GM12801 (cell line): ENCODE data around the gene GTPBP2.

Source experiments
- CTCF ChIP-seq: IDR thresholded peaks from one replicate; pipeline ENCODE4 v1.5.1; 2011; ENCODE audit warnings: control low read depth; ENCODE audit not compliant: insufficient read length; ENCODE audit errors: extremely low read depth

The GTPBP2 gene

DNA sequence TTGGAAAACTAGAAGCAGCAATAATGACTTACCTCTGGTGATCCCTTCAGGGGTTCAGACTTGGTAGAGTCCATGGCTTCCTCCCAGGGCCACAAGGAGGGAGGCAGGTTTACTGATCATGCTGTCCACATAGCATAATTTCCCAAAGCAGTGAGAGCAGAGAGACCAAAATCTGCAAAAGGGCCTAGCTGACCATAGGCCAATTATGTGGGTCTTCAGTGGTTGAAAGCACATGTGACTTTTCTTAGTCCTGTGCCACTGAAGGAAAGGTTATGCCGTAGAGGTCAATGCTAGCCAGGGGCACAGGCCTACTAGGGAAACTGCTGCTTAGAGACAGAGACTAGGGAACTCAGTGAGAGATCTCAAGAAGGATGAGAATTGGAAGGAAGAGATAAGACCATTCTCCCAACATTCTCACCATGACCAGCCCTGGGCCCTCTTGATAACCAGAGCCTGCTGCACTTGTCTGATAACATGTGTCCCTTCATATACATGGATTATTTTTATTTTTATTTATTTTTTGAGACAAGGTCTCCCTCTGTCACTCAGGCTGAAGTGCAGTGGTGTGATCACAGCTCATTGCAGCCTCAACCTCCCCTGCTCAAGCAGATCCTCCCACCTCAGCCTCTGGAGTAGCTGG is 2.0 kb upstream of the GTPBP2 start:
- TF ChIP-seq CTCF = no peak

GRCh38 chr6:43629505-43630300 is 639 bp upstream of the GTPBP2 start:
- no peak for TF ChIP-seq CTCF

DNA sequence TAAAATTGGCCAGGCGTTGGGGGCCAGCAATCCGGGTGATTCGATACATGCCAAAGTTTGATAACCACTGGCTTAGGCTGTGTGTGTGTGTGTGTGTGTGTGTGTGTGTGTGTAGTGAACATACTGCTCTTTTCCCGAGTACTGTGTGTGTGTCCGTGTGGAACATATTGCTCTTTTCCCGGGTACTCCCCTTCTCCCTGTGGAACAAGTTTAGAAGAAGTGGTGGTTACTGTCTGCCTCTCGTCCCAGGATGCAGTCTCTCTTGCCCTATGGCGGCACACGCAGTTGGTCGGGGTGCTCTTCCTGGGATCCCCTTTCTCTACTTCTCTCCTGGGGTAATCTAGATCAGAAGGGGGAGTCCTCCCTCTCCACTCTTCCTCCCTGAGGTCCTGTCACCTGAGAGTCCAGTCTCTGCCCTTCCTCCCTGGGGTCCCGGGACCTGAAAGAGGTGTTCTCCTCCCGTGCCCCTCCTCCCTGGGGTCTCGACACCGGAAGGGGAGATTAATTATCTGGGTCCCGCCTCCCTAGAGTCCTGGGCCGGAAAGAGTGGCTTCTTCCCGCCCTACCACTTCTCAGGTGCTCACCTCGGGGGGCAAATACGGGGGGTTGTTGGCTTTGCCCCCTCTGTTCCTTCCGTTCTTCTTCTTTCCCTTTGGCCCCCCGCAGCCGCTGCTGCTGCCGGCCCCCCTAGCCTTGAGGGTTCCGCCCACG is 516 bp downstream of the GTPBP2 start:
- TF ChIP-seq CTCF = no peak

DNA sequence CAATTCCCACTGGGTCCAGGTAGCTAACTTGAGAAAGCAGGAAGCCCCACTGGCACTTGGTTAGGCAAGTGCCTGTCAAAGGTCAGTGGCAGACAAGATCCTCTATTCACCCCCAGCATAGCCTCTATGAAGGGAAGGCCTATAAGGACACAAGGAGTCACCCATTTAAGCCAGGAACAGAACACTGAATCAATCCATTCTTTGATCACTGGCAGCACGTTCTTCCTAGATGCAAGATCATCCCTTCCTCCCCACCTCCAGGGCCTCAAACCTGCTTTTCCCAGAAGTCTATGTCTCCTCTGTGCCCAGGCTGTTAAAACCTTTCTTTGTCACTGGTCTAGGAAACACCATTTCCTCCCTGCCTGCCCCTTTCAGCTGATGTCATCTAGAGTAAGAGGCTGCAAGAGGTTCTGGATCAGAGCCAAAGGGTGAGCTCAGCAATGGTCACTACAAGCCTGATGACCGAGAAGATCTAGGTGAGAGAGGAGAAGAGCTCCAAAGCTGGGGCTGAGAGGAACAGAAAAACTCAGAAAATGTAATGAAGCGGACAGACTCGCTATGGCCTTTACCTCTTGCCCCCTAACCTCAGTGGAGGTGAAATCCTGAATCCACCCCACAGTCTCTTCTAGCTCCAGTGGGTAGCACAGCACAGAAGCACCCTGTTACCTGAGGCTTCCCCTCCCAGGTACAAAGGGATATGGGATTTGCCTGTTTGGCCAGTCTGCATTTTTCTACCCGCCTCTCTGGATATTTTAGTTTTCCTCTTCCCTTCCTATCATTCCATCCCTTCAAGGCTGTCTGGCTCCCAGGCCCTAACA is 1.8 kb downstream of the GTPBP2 start:
- TF ChIP-seq CTCF = no peak

DNA sequence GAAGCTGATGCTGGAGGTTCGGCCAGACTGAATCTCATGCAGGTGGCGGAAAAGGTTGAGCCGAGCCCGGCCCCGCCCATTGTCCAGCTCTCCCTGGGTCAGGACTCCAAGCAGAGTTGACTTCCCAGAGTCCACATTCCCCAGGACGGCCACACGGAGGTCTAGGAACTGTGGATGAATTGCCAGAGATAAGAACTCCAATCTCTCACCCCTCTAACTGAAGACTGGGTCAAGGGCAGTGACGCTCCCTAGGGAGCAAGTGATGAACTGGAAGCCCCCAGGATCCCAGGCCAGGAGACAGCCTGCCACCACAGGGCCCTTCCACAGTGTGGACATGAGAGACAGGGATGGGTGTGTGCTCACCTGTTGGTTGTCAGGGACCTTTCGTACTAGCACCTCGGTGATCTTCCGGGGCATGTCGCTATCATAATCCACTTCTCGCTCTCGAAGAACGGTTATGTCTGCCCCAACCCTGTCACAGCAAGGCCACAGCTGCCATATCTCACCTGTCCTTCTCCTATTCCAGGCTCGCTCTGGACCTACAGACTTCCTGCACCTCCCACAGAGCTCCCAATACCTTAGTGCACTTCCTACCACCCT is 3.6 kb downstream of the GTPBP2 start:
- TF ChIP-seq CTCF = no peak

DNA sequence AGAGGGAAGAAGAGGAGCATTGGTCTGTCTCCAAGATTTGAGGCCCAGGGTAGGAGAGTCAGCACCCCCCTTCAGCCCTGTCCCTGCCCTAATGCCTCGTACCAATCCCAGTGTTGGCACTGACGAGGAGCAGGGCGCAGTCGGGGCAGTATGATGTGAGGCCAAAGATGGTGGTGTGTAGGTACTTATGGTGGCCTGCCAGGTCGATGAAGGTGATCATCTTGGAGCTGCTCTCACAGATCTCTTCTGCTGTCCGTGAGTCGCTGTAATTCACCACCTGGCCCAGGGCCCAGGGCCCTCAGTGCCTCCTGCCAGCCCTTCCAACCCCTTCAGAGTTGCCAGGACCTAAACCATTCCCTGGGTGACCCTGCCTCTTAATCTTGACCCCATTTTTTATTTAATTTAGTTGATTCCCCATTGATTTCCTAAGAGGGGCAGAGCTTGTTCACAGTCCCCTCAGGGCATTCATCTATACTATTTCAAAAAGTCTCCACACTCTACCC is 4.2 kb downstream of the GTPBP2 start:
- no peak for TF ChIP-seq CTCF
